ENCODE results near the gene MCC. TPM values are rescaled to one million over a fixed set of nuclear protein-coding genes. Genes with fewer than 3 reads are reported as not detected.
A peak's percentile ranks its signal among the peaks of the same experiment; 100 is the strongest.

The MCC gene
- total RNA-seq, 4 donors from 2014 or later: 5.1 to 22.3 (median 13.0) TPM

GRCh38 chr5:112975721-112976431 is 512.4 kb downstream of the MCC start:
- Histone ChIP-seq H3K27me3 (no peaks in the 10 kb centered on the region), H3K36me3 (no peaks in the 10 kb centered on the region), H3K4me3 (replicated peaks in 1 of 3) (peak overlapping the region; percentile 30 to 89 (median 33)), H3K4me1 (peaks cover 10 to 15% of the 10 kb centered on the region in 2 donors), H3K9me3 (no peaks in the 10 kb centered on the region), H3K27ac (peak overlapping the region; percentile 54 to 77 (median 69))
- WGBS, 2 donors: 33 to 35% methylated on average over 11 of the region's 11 CpGs
- no peak for DNase-seq
- TF ChIP-seq POLR2A (IDR thresholded peaks at IDR 0.05) (no peak), CTCF (IDR thresholded peaks at IDR 0.05) (peak in 1 of 6 experiments; percentile 3)
- intact Hi-C loops (cut with DNase I): no loop called here

GRCh38 chr5:112974901-112975300 is 513.4 kb downstream of the MCC start:
- no peak overlapping the region for H3K27ac ChIP-seq
- TF ChIP-seq POLR2A (IDR thresholded peaks at IDR 0.05) (no peak), CTCF (IDR thresholded peaks at IDR 0.05) (no peak)
- H3K27me3 ChIP-seq: no peaks in the 10 kb centered on the region
- no peaks in the 10 kb centered on the region for H3K36me3 ChIP-seq
- peaks cover 10 to 15% of the 10 kb centered on the region in 2 donors for H3K4me1 ChIP-seq
- WGBS, 2 donors: 89 to 93% methylated on average over 1 of the region's 1 CpG
- H3K4me3 ChIP-seq (replicated peaks in 1 of 3): no peak overlapping the region
- intact Hi-C loops (cut with DNase I): no loop called here
- DNase-seq: no peak
- H3K9me3 ChIP-seq: no peaks in the 10 kb centered on the region

GRCh38 chr5:112973904-112974303 is 514.3 kb downstream of the MCC start:
- no peaks in the 10 kb centered on the region for H3K36me3 ChIP-seq
- H3K4me3 ChIP-seq (replicated peaks in 1 of 3): no peak overlapping the region
- no peaks in the 10 kb centered on the region for H3K27me3 ChIP-seq
- intact Hi-C loops (cut with DNase I): no loop called here
- 91 to 93% methylated on average over 1 of the region's 1 CpG for WGBS, 2 donors
- H3K4me1 ChIP-seq: peaks cover 7 to 14% of the 10 kb centered on the region in 2 donors
- no peaks in the 10 kb centered on the region for H3K9me3 ChIP-seq
- TF ChIP-seq CTCF (IDR thresholded peaks at IDR 0.05) (no peak), POLR2A (IDR thresholded peaks at IDR 0.05) (no peak)
- no peak overlapping the region for H3K27ac ChIP-seq
- DNase-seq: no peak

GRCh38 chr5:112973036-112973435 is 515.2 kb downstream of the MCC start:
- Histone ChIP-seq H3K9me3 (no peaks in the 10 kb centered on the region), H3K4me1 (peaks cover 3 to 5% of the 10 kb centered on the region in 2 donors), H3K36me3 (no peaks in the 10 kb centered on the region), H3K27me3 (no peaks in the 10 kb centered on the region), H3K4me3 (replicated peaks in 1 of 3) (no peak overlapping the region), H3K27ac (no peak overlapping the region)
- intact Hi-C loops (cut with DNase I): no loop called here
- no peak for DNase-seq
- no peak for TF ChIP-seq CTCF (IDR thresholded peaks at IDR 0.05)
- TF ChIP-seq POLR2A (IDR thresholded peaks at IDR 0.05): no peak
- WGBS, 2 donors: 80 to 100% methylated on average over 1 of the region's 1 CpG

Small RNAs within 50 kb of the gene (small RNA-seq; reads per million reads assigned to genes)
- gene RNU4ATAC13P: not detected

Other genes starting within 250 kb of the MCC start
- under 1 TPM in 2 of 4 donors, not detected in 2; 0.25 to 0.40 TPM for gene TSSK1B, start 53.5 kb downstream of the MCC start, total RNA-seq
- 10 to 100 TPM; 29.6 to 55.6 (median 41.7) TPM for gene YTHDC2, start 25.2 kb upstream of the MCC start, total RNA-seq

All from thyroid gland (tissue), 4 donors.